ENCODE data around the gene KBTBD8. TPM values are rescaled to one million over a fixed set of nuclear protein-coding genes. Genes with fewer than 3 reads are reported as not detected.

KBTBD8 gene
- total and polyA plus RNA-seq, 2 of the 13 experiments (the other 11 are each of a cell fraction or from before 2014, with no cell fraction given), result 1.1 to 7.6 TPM

- no peak for TF ChIP-seq ZNF800 (CRISPR knock-in tag; IDR thresholded peaks at IDR 0.05)
- TF ChIP-seq MEIS1 (CRISPR knock-in tag; IDR thresholded peaks at IDR 0.05; ENCODE audit: borderline replicate concordance), result peak; percentile 66; the same call in 1 of the 2 replicates
- TF ChIP-seq LRRFIP1 (CRISPR knock-in tag; conservative IDR thresholded peaks at IDR 0.05), result no peak
- peak; percentile 32; the same call in 1 of the 2 replicates for TF ChIP-seq KDM2A (CRISPR knock-in tag; IDR thresholded peaks at IDR 0.05; ENCODE audit: borderline replicate concordance, low read depth)
- TF ChIP-seq ZNF407 (CRISPR knock-in tag; IDR thresholded peaks at IDR 0.05; ENCODE audit: not compliant biosample characterization), result no peak
- no peak for TF ChIP-seq AGO2 (optimal IDR thresholded peaks at IDR 0.05; ENCODE audit: low read depth, low read length)
- TF ChIP-seq STAT5B (CRISPR knock-in tag; IDR thresholded peaks at IDR 0.05), result no peak
- TF ChIP-seq ZNF484 (CRISPR knock-in tag; IDR thresholded peaks at IDR 0.05; ENCODE audit: borderline replicate concordance, low read depth), result no peak
- TF ChIP-seq ZNF232 (CRISPR knock-in tag; IDR thresholded peaks at IDR 0.05; ENCODE audit: borderline replicate concordance), result no peak
- TF ChIP-seq SP4 (CRISPR knock-in tag; IDR thresholded peaks at IDR 0.05), result peak; percentile 66; the same call in 1 of the 2 replicates
- TF ChIP-seq ZNF83 (CRISPR knock-in tag; IDR thresholded peaks at IDR 0.05; ENCODE audit: borderline replicate concordance), result no peak
- TF ChIP-seq PHF20 (CRISPR knock-in tag; IDR thresholded peaks at IDR 0.05), result peak; percentile 56
- peak; percentile 82 for TF ChIP-seq ELF1 (CRISPR knock-in tag; IDR thresholded peaks at IDR 0.05)
- TF ChIP-seq CREB1 (IDR thresholded peaks at IDR 0.05), result peak; percentile 65
- TF ChIP-seq CREB1 (CRISPR knock-in tag; IDR thresholded peaks at IDR 0.05), result peak; percentile 91
- TF ChIP-seq ZNF589 (CRISPR knock-in tag; conservative IDR thresholded peaks at IDR 0.05), result no peak
- TF ChIP-seq ATF1 (CRISPR knock-in tag; IDR thresholded peaks at IDR 0.05), result peak; percentile 40; the same call in 1 of the 2 replicates
Observed at GRCh38 chr3:66998113-66998903, at the start of gene KBTBD8 (continued).

All from HepG2 (cell line).